Neural progenitor cell (in vitro differentiated cells): ENCODE results near the gene NAV1. TPM values are rescaled to one million over a fixed set of nuclear protein-coding genes. Genes with fewer than 3 reads are reported as not detected.
A peak's percentile ranks its signal among the peaks of the same experiment; 100 is the strongest.

ENCODE experiments used
- DNase-seq: peaks from one replicate; pipeline ENCODE4 v3.0.0-alpha.2; 2016; ENCODE audit warnings: low spot score
- H2AFZ ChIP-seq: fragments of 200-600 bp; sonication (generic); replicated peaks from 2 replicates; pipeline ENCODE4 v1.6.1; 2016; ENCODE audit warnings: antibody characterized with exemption
- H3F3A ChIP-seq: fragments of 200-600 bp; sonication (generic); 2 replicates; pipeline ENCODE4 v1.6.1; 2016; ENCODE audit warnings: antibody characterized with exemption, low read depth
- H3K27ac ChIP-seq: fragments of 200-600 bp; sonication (generic); 2 replicates; pipeline ENCODE4 v1.5.1; 2016; ENCODE audit warnings: mild to moderate bottlenecking
- H3K27me3 ChIP-seq: fragments of 200-600 bp; sonication (generic); 2 replicates; pipeline ENCODE4 v1.6.1; 2016; ENCODE audit warnings: mild to moderate bottlenecking, moderate library complexity
- H3K36me3 ChIP-seq: fragments of 200-600 bp; sonication (generic); 2 replicates; pipeline ENCODE4 v1.5.1; 2016
- H3K4me1 ChIP-seq: fragments of 200-600 bp; sonication (generic); 2 replicates; pipeline ENCODE4 v1.6.1; 2016; ENCODE audit warnings: mixed run types
- H3K4me2 ChIP-seq: fragments of 200-600 bp; sonication (generic); 2 replicates; pipeline ENCODE4 v1.6.1; 2016
- H3K4me3 ChIP-seq: fragments of 200-600 bp; sonication (generic); 2 replicates; pipeline ENCODE4 v1.5.1; 2016
- H3K79me2 ChIP-seq: fragments of 200-600 bp; sonication (generic); 2 replicates; pipeline ENCODE4 v1.6.1; 2016; ENCODE audit warnings: low read depth
- H3K9ac ChIP-seq: fragments of 200-600 bp; sonication (generic); 2 replicates; pipeline ENCODE4 v1.6.1; 2016
- H3K9me3 ChIP-seq: fragments of 200-600 bp; sonication (generic); 2 replicates; pipeline ENCODE4 v1.5.1; 2016; ENCODE audit warnings: low read depth
- H4K20me1 ChIP-seq: fragments of 200-600 bp; sonication (generic); 2 replicates; pipeline ENCODE4 v1.6.1; 2016; ENCODE audit warnings: low read depth
- H3K27ac Mint-ChIP-seq: 3 replicates; pipeline ENCODE4 v1.8.0; 2021; ENCODE audit warnings: mixed read lengths
- H3K27me3 Mint-ChIP-seq: 2 replicates; pipeline ENCODE4 v1.8.0; 2022; ENCODE audit warnings: low read depth, mild to moderate bottlenecking, inconsistent platforms, moderate library complexity, mixed read lengths; ENCODE audit not compliant: insufficient read depth
- H3K36me3 Mint-ChIP-seq: 3 replicates; pipeline ENCODE4 v1.8.0; 2021; ENCODE audit warnings: mixed read lengths
- H3K4me1 Mint-ChIP-seq: 3 replicates; pipeline ENCODE4 v1.8.0; 2021; ENCODE audit warnings: mixed read lengths
- H3K4me3 Mint-ChIP-seq: 3 replicates; pipeline ENCODE4 v1.8.0; 2021; ENCODE audit warnings: mild to moderate bottlenecking, moderate library complexity, mixed read lengths
- H3K9me3 Mint-ChIP-seq: 3 replicates; pipeline ENCODE4 v1.8.0; 2020; ENCODE audit warnings: mixed read lengths
- EZH2 ChIP-seq: fragments of 200-600 bp; sonication (generic); IDR thresholded peaks from 2 replicates; pipeline ENCODE4 v1.6.1; 2017; ENCODE audit warnings: antibody characterized with exemption, mild to moderate bottlenecking, moderate library complexity
- EZH2phosphoT487 ChIP-seq: fragments of 200-600 bp; sonication (generic); IDR thresholded peaks from 2 replicates; pipeline ENCODE4 v1.6.1; 2017; ENCODE audit warnings: antibody characterized with exemption
- total RNA-seq: library from RNA; depleted of rRNA; stranded (reverse); fragments of >200 nt; gene quantifications from 2 replicates; pipeline ENCODE4 v1.2.3, GENCODE V29; 2015; ENCODE audit warnings: low replicate concordance
- TF ChIP-seq, protein P1 (sequence below): fragments of 200-600 bp; sonication (generic); IDR thresholded peaks from 2 replicates; pipeline ENCODE4 v1.5.1; 2017; ENCODE audit warnings: antibody characterized with exemption, mild to moderate bottlenecking

NAV1 gene
- total RNA-seq, 1 donor from 2014 or later, result 60.7 TPM

GRCh38 chr1:201570181-201570885 lies 31.4 kb downstream of the NAV1 start:
- Mint-ChIP-seq H3K27me3 (no peaks in the 10 kb centered on the region), H3K4me3 (no peak overlapping the region), H3K27ac (peak overlapping the region; percentile 72), H3K9me3 (no peaks in the 10 kb centered on the region), H3K4me1 (peaks cover 22% of the 10 kb centered on the region), H3K36me3 (no peaks in the 10 kb centered on the region)
- Histone ChIP-seq H3K27me3 (no peaks in the 10 kb centered on the region), H3K36me3 (no peaks in the 10 kb centered on the region), H3K9me3 (no peaks in the 10 kb centered on the region), H3K9ac (no peak overlapping the region), H3K4me2 (no peak overlapping the region), H3K4me1 (peaks cover 12% of the 10 kb centered on the region), H3K79me2 (no peaks in the 10 kb centered on the region), H2AFZ (no peak overlapping the region), H3F3A (no peaks in the 10 kb centered on the region), H3K4me3 (no peak overlapping the region), H4K20me1 (no peaks in the 10 kb centered on the region), H3K27ac (no peak overlapping the region)
- TF ChIP-seq EZH2, result no peak
- no peak for TF ChIP-seq EZH2phosphoT487
- TF ChIP-seq, protein P1, sequence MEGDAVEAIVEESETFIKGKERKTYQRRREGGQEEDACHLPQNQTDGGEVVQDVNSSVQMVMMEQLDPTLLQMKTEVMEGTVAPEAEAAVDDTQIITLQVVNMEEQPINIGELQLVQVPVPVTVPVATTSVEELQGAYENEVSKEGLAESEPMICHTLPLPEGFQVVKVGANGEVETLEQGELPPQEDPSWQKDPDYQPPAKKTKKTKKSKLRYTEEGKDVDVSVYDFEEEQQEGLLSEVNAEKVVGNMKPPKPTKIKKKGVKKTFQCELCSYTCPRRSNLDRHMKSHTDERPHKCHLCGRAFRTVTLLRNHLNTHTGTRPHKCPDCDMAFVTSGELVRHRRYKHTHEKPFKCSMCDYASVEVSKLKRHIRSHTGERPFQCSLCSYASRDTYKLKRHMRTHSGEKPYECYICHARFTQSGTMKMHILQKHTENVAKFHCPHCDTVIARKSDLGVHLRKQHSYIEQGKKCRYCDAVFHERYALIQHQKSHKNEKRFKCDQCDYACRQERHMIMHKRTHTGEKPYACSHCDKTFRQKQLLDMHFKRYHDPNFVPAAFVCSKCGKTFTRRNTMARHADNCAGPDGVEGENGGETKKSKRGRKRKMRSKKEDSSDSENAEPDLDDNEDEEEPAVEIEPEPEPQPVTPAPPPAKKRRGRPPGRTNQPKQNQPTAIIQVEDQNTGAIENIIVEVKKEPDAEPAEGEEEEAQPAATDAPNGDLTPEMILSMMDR, result no peak
- no peak for DNase-seq

DNA sequence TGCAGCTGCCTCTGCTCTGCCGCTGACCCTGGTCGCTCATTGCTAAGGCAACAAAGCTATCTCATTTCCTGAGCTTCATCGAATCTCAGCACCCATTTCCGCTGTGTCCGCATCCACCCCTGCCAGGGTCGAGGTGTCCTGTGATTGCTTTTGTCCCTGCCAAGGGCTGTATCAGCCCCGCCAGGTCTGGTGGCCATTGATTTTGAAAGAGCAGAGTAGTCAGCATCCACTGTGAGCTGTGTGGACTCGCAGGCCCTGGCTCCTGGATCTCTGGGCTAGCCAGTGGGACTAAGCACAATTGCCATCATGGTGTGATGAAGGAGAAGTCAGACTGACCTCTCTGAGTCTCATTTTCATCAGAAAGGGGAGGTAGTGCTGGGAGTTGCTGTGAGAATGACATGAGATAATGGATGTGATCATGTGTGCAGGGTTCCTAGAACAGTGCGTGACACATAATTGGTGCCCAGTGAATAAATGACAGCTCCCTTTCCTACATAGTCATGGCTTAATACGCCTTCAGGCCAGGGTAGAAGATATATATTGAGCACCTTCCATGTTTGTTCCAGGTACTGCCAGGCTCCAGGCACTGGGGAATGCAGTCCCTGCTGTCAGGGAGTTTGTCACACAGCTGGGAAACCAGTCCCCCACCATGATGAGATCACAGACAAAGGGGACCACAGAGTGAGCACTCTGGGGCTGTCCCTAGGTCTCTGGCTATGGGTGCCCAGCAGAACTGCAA lies 32.1 kb downstream of the NAV1 start:
- Mint-ChIP-seq H3K9me3 (no peaks in the 10 kb centered on the region), H3K4me1 (peaks cover 19% of the 10 kb centered on the region), H3K36me3 (no peaks in the 10 kb centered on the region), H3K27ac (peak overlapping the region; percentile 72), H3K4me3 (no peak overlapping the region), H3K27me3 (no peaks in the 10 kb centered on the region)
- TF ChIP-seq EZH2 (no peak), EZH2phosphoT487 (no peak)
- TF ChIP-seq, protein P1, result no peak
- H2AFZ ChIP-seq, result no peak overlapping the region
- no peak overlapping the region for H3K4me2 ChIP-seq
- no peaks in the 10 kb centered on the region for H3K9me3 ChIP-seq
- H3F3A ChIP-seq, result no peaks in the 10 kb centered on the region
- no peak overlapping the region for H3K9ac ChIP-seq
- H3K27ac ChIP-seq, result no peak overlapping the region
- H3K79me2 ChIP-seq, result no peaks in the 10 kb centered on the region
- no peak overlapping the region for H3K4me3 ChIP-seq
- H3K27me3 ChIP-seq, result no peaks in the 10 kb centered on the region
- no peaks in the 10 kb centered on the region for H3K36me3 ChIP-seq
- H4K20me1 ChIP-seq, result no peaks in the 10 kb centered on the region
- DNase-seq, result no peak
- peaks cover 11% of the 10 kb centered on the region for H3K4me1 ChIP-seq

GRCh38 chr1:201573030-201573429 lies 34.1 kb downstream of the NAV1 start:
- H3K36me3 Mint-ChIP-seq, result peaks cover 2% of the 10 kb centered on the region
- Histone ChIP-seq H3K27ac (no peak overlapping the region), H4K20me1 (no peaks in the 10 kb centered on the region)

More at GRCh38 chr1:201573030-201573429, 34.1 kb downstream of the NAV1 start:
- H3K27me3 ChIP-seq, result no peaks in the 10 kb centered on the region
- Mint-ChIP-seq H3K4me3 (no peak overlapping the region), H3K9me3 (no peaks in the 10 kb centered on the region), H3K27me3 (no peaks in the 10 kb centered on the region), H3K4me1 (peaks cover 16% of the 10 kb centered on the region), H3K27ac (peak overlapping the region; percentile 10)
- no peak for DNase-seq
- H3K4me2 ChIP-seq, result no peak overlapping the region
- no peak overlapping the region for H3K9ac ChIP-seq
- H2AFZ ChIP-seq, result no peak overlapping the region
- no peaks in the 10 kb centered on the region for H3K4me1 ChIP-seq
- H3K9me3 ChIP-seq, result no peaks in the 10 kb centered on the region
- H3K4me3 ChIP-seq, result no peak overlapping the region
- H3K79me2 ChIP-seq, result no peaks in the 10 kb centered on the region
- TF ChIP-seq, protein P1, result no peak
- no peak for TF ChIP-seq EZH2phosphoT487
- no peak for TF ChIP-seq EZH2
- no peaks in the 10 kb centered on the region for H3K36me3 ChIP-seq
- H3F3A ChIP-seq, result no peaks in the 10 kb centered on the region
